ENCODE results near the gene NRXN3. TPM values are rescaled to one million over a fixed set of nuclear protein-coding genes. Genes with fewer than 3 reads are reported as not detected.
A peak's percentile ranks its signal among the peaks of the same experiment; 100 is the strongest.

Gene NRXN3
- total RNA-seq, 1 experiment from 2014 or later, result not detected

DNA sequence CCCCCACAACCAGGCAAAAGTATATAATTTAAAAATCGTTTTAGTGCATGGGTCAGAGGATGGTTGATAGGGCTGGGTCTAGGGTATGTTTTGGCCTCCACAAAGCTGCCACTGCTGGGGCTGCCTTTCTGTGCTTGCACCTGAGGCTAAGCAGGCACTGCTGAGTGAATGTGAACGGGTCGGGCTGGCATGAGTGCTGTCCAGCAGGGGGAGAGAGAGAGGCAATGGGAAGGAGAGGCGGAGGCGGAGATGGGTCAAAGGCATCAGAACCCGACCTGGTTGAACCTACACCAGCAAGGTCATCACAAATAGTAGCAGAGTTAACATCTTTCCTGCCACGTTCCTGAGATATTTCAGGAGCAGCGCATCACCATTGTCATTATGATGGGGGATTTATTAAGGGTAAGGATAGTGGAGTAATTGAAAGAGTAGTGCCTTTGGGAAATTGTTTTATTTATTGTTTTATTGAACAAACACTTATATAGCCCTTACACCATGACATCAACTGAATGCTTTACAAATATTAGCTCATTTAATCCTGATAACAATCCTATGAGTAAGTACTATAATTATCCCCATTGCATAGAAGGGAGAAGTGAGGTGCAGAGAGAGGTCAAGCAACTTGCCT is 5.8 kb upstream of the NRXN3 start:
- TF ChIP-seq TCF7L2 (IDR thresholded peaks at IDR 0.05; ENCODE audit: low read depth, low read length), result no peak
- TF ChIP-seq POLR2AphosphoS5 (IDR thresholded peaks at IDR 0.05; ENCODE audit: low read depth, low read length), result no peak
- TF ChIP-seq, protein P1, sequence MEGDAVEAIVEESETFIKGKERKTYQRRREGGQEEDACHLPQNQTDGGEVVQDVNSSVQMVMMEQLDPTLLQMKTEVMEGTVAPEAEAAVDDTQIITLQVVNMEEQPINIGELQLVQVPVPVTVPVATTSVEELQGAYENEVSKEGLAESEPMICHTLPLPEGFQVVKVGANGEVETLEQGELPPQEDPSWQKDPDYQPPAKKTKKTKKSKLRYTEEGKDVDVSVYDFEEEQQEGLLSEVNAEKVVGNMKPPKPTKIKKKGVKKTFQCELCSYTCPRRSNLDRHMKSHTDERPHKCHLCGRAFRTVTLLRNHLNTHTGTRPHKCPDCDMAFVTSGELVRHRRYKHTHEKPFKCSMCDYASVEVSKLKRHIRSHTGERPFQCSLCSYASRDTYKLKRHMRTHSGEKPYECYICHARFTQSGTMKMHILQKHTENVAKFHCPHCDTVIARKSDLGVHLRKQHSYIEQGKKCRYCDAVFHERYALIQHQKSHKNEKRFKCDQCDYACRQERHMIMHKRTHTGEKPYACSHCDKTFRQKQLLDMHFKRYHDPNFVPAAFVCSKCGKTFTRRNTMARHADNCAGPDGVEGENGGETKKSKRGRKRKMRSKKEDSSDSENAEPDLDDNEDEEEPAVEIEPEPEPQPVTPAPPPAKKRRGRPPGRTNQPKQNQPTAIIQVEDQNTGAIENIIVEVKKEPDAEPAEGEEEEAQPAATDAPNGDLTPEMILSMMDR (IDR thresholded peaks at IDR 0.05), result peak; percentile 61
- CTCF ChIA-PET, result no interaction called here

DNA sequence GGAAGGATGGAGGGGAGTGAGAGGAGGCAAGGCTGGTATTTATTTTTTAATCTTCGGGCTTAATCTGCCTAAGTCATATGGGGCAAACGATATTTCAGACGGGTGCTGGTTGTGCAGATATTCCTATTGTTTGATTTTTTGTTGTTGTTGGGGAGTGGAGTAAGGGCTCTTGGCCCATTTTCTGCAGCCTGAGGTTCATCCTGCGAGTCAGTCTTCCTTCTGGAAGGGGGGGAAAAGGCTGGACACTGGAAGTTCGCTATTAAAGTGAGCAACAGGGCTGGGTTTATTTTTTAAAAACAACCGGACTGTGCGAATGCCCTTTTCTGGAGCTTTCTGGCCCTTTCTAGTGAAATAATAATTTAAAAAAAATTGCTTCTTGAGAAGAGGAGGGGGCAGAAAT is 2.3 kb downstream of the NRXN3 start:
- no TSS peak for BruUV-seq (replicated peaks)
- ATAC-seq, result no peak
- TF ChIP-seq POLR2AphosphoS5 (IDR thresholded peaks at IDR 0.05; ENCODE audit: low read depth, low read length) (no peak), TCF7L2 (IDR thresholded peaks at IDR 0.05; ENCODE audit: low read depth, low read length) (no peak), SIN3A (IDR thresholded peaks at IDR 0.05; ENCODE audit: borderline replicate concordance, insufficient read depth, low read depth, low read length) (no peak)
- TF ChIP-seq, protein P2, sequence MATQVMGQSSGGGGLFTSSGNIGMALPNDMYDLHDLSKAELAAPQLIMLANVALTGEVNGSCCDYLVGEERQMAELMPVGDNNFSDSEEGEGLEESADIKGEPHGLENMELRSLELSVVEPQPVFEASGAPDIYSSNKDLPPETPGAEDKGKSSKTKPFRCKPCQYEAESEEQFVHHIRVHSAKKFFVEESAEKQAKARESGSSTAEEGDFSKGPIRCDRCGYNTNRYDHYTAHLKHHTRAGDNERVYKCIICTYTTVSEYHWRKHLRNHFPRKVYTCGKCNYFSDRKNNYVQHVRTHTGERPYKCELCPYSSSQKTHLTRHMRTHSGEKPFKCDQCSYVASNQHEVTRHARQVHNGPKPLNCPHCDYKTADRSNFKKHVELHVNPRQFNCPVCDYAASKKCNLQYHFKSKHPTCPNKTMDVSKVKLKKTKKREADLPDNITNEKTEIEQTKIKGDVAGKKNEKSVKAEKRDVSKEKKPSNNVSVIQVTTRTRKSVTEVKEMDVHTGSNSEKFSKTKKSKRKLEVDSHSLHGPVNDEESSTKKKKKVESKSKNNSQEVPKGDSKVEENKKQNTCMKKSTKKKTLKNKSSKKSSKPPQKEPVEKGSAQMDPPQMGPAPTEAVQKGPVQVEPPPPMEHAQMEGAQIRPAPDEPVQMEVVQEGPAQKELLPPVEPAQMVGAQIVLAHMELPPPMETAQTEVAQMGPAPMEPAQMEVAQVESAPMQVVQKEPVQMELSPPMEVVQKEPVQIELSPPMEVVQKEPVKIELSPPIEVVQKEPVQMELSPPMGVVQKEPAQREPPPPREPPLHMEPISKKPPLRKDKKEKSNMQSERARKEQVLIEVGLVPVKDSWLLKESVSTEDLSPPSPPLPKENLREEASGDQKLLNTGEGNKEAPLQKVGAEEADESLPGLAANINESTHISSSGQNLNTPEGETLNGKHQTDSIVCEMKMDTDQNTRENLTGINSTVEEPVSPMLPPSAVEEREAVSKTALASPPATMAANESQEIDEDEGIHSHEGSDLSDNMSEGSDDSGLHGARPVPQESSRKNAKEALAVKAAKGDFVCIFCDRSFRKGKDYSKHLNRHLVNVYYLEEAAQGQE (IDR thresholded peaks at IDR 0.05; ENCODE audit: insufficient read depth in 1 of 2, low read depth in 2 of 2, low read length in 1 of 2), result no peak
- TF ChIP-seq, protein P1 (IDR thresholded peaks at IDR 0.05), result no peak
- H3K27me3 ChIP-seq (ENCODE audit: control insufficient read depth, insufficient read depth, low read length), result peaks cover 3% of the 10 kb centered on the region; the same call in 1 of the 2 replicates
- no peaks in the 10 kb centered on the region for H3K4me1 ChIP-seq (ENCODE audit: control insufficient read depth, insufficient read depth, low read length)
- in situ Hi-C loops (cut with HindIII; ENCODE audit: low pct_unique_long_range_greater_than_20kb, low sequenced_read_pairs) (no loop called here), intact Hi-C loops (cut with micrococcal nuclease; ENCODE audit: unreplicated experiment) (no loop called here)
- no peaks in the 10 kb centered on the region for H3K9me3 ChIP-seq (ENCODE audit: control insufficient read depth, insufficient read depth, low read depth, low read length)
- no peak overlapping the region for H3K27ac ChIP-seq (ENCODE audit: low read length)
- no peaks in the 10 kb centered on the region for H3K36me3 ChIP-seq (ENCODE audit: control insufficient read depth, insufficient read depth, low read length)
- ChIA-PET POLR2A (no interaction called here), CTCF (no interaction called here)
- DNase-seq (ENCODE audit: low read depth, low spot score), result no peak
- H3K4me3 ChIP-seq (ENCODE audit: low read depth in 2 of 2, low read length in 2 of 2), result no peak overlapping the region

More for the DNA sequence above, 5.8 kb upstream of the NRXN3 start:
- POLR2A ChIA-PET, result no interaction called here
- DNase-seq (ENCODE audit: low read depth, low spot score) (no peak), ATAC-seq (peak; percentile 65; the same call in 1 of the 2 replicates)
- H3K4me1 ChIP-seq (ENCODE audit: control insufficient read depth, insufficient read depth, low read length), result no peaks in the 10 kb centered on the region
- BruUV-seq (replicated peaks), result no TSS peak
- H3K27ac ChIP-seq (ENCODE audit: low read length), result no peak overlapping the region
- no peaks in the 10 kb centered on the region for H3K9me3 ChIP-seq (ENCODE audit: control insufficient read depth, insufficient read depth, low read depth, low read length)
- H3K27me3 ChIP-seq (ENCODE audit: control insufficient read depth, insufficient read depth, low read length), result peaks cover 7% of the 10 kb centered on the region; the same call in 1 of the 2 replicates
- H3K4me3 ChIP-seq (ENCODE audit: low read depth in 2 of 2, low read length in 2 of 2), result no peak overlapping the region
- no peaks in the 10 kb centered on the region for H3K36me3 ChIP-seq (ENCODE audit: control insufficient read depth, insufficient read depth, low read length)
- in situ Hi-C loops (cut with HindIII; ENCODE audit: low pct_unique_long_range_greater_than_20kb, low sequenced_read_pairs), result no loop called here
- intact Hi-C loops (cut with micrococcal nuclease; ENCODE audit: unreplicated experiment), result no loop called here

Measured in Panc1 (cell line).